Measurements from ENCODE around the gene GAS6.
"Not testable (repeated sequence)": the region's sequence is repeated elsewhere in the genome, so short reads cannot be mapped to it uniquely, and the experiment has no call there.

GAS6 gene

GRCh38 chr13:113886561-113887112 is 22.8 kb upstream of the GAS6 start:
- FAIRE-seq = no peak

- FAIRE-seq = no peak
These were observed 20.9 kb upstream of the GAS6 start for GRCh38 chr13:113884821-113885220.

DNA sequence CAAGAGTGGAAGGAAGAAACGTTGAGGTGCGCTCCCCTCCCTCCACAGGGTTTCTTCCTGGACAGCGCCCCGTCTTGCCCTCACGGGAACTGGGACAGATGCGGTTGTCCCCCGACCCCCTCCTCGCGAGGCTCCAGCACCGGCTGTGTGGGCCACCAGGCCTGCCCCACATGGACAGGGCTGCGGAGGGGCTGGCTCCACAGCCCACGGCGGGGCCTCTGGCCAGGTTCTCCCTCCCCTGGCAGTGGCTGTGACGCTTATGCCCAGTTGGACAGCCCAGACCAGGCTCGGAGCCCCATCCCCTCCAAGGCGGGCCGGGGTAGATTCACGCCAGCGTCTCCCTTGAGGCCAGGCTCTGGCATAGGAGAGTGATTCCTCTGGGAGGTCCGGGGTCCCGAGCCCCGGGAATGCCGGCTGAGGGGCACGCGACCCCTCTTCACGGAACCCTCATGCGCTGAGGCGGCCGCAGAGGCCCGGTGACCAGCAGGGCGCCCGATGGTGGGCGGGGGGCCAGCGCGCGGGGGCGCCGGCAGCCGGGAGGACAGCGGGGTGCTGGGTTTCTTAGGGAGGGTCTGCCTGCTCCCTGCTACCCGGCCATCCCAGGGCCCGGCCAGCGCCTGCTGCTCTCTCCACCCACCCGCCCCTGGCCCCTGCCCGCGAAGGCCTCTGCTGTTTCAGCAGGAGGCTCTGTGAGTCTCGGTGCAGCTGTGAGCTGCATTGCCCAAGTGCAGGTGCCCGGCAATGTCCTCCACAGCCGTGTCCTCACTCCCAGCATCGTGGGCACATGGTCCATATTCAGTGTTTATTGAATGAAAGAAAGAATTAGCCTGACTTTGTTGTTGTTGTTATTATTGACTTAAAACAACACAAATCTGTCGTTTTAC is 20.3 kb upstream of the GAS6 start:
- FAIRE-seq = no peak

DNA sequence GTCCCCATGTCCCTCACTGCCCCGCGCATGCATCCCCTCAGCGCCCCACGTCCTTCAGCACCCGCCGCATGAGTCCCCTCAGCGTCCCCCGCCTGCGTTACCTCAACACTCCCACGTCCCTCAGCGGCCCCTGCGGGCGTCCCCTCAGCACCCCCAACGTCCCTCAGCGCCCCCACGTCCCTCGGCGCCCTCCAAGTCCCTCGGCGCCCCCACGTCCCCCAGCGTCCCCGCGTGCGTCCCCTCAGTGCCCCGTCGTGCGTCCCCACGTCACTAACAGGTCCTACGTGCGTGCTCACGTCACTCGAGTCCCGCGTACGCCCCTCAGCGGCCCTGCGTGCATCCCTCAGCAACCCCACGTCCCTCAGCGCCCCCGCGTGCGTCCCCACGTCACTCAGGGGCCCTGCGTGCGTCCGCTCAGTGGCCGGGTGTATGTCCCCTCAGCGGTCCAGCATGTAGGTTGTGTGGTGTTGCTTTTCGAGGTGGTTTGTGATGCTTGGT is 19.5 kb upstream of the GAS6 start:
- FAIRE-seq = no peak

DNA sequence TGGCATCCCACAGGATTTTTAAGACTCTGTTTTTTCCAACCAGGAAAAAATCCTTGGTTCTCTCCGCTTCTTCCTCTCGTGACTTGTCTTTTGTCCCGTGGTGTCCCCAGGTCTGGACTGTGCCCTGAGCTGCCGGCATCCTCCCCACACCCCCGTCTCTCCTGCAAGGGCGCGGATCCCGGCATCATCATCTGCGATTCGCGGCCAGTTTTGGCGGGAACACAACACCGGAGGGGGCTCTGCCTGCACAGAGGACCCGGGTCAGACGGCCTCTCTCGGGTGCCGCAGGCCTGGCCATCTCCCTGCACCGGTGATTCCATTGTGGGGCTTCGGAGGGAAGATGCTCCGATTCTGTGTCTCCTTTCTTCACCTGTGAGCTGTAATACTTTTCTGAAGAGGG is 18.8 kb upstream of the GAS6 start:
- FAIRE-seq = no peak

DNA sequence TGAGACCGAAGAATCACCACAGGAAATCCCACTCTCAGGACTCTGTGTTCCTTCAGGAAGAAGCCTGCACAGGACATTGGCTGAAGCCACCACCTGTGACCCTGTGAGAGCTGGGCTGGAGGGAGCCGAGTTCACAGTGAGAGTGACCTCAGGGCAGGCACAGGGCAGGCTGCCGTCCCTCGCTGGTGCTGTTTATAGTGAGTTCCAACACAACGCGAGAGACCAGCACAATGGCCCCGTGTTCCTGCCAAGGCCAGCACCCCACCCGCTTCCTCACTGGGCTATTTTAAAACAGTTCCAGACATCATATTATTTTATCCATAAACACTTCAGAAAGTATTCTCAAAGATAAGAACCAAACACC is 18.4 kb upstream of the GAS6 start:
- FAIRE-seq = no peak

GRCh38 chr13:113881614-113882266 is 17.9 kb upstream of the GAS6 start:
- no peak for FAIRE-seq

DNA sequence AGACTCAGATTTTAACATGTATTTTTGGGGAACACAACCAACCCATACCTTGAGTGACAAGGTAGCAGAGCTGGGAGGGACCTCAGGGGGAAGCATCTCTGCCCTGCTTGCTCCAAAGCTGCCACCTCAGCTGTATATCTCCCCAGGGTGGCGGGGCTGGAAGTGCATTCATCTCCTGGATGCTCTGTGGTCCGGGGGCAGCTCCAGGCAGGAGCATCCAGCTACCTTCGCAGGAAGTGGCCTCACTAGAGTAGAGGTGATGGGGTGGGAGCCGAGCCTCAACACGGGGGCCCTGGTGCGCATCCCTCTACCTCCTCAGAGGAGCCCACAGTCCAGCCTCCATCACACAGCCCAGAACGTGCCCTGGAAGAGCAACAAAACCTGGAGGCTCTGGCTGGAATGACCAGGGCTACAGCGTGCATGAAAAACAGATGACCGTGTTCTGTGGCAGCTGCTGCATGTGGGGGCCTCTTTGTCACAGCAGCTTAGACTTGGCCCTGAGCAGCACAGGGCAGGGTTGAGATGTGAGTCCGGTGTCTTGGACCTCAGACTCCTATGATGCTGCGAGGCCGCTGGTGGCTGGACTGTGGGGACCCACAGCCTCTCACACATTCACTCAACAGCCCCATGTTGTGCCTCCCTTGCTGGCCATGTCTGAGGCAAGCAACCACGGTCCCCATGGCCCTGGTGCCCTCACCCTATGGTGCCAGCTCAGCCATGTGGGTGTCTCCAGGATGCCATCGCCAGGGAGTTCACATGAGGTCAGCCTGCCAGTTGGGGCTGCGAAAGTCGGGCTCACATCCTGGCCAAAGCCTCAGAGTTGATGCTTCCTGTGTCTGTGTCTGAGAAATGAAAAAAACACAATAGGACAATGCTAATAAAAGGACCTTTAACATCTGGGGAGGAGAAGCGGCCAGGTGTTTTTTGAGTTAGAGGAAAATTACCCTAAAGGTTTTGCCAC is 17.1 kb upstream of the GAS6 start:
- no peak for FAIRE-seq

- FAIRE-seq = no peak
These were observed 15.9 kb upstream of the GAS6 start for GRCh38 chr13:113879494-113880360.

DNA sequence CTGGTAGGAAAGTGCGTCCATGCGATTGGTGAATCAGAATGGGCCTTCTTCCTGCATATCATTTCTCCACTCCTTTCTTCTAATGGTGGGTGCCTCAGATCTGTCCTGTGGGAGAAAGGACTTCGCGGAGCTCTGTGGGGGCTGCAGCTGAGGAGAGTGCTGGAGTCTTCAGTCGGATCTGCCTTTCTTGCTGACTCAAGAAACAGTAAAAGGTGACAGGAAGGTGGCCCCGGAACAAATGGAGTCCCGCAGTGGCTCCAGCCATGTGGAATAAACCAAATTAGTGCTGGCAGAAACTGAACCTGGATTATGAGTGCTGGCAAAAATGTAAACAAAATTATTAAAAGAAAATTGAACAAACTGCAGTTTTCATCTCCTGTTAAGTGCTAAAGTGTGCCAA is 15.1 kb upstream of the GAS6 start:
- FAIRE-seq = no peak

GRCh38 chr13:113877149-113877990 is 13.5 kb upstream of the GAS6 start:
- no peak for FAIRE-seq

GRCh38 chr13:113876346-113877148 is 12.7 kb upstream of the GAS6 start:
- FAIRE-seq = no peak

GRCh38 chr13:113875837-113876281 is 12.0 kb upstream of the GAS6 start:
- FAIRE-seq = no peak

- FAIRE-seq = no peak
These were observed 11.5 kb upstream of the GAS6 start for GRCh38 chr13:113875429-113875815.

GRCh38 chr13:113874579-113875428 is 10.9 kb upstream of the GAS6 start:
- no peak for FAIRE-seq

- FAIRE-seq = no peak
These were observed 10.3 kb upstream of the GAS6 start for GRCh38 chr13:113874177-113874576.

- FAIRE-seq = no peak
These were observed 5.4 kb upstream of the GAS6 start for GRCh38 chr13:113869263-113869662.

- not testable (repeated sequence) for FAIRE-seq
These were observed 4.0 kb upstream of the GAS6 start for GRCh38 chr13:113867913-113868312.

GRCh38 chr13:113865427-113865826 is 1.6 kb upstream of the GAS6 start:
- no peak for FAIRE-seq

Measured in TTC549 (cell line).